NCI-H510A treated with DMSO at 0.1 percent for 48 hours (cell line): ENCODE results near the gene TTC7B.
A peak's percentile ranks its signal among the peaks of the same experiment; 100 is the strongest.

Experiments used
- DNase-seq: peaks from one replicate; lab custom pipeline; 2025; lab: John Stamatoyannopoulos, UW

Gene TTC7B

DNA sequence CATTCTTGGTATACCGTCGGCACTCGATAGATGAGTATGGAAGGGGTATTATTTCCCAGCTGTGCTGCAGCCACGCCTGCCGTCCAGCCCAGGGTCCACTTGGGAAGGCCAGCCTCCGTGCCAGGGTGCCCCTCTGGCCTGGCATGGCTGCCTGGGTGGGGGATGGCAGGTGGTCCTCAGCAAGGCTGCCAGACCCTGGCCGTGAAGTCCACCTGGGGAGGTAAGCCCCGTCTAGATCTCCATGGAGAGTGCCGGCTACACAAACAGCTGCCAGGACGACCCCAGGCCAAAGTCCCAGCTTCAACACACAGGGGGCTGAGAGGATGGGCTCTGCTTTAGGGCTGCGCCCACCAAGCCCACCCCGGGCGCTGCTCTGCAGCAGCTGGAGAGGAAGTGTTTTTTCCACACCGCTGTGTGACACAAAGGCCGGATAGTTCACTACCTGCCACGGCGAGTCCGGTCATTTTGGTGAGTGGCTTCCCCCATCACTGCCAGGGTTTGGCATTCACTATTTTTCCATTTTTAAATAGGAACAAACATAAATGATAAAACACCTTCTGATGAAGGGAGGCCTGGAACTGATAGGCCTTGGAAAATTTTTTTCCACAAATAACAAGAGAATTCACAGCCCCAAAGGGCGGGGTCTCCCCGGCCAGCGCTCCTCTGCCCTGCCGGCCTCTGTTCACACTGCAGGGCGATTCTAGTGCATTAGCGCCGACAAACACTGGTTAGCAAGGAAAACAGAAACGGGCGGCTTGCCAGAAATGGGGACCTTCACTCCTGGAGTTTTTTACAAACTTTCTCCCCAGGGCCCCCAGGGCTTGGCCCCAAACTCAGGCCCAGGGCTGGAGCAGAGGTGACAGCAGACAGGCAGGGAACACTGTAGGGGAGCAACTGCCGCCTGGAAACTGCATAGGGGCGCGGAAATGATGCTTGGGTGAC, 257.9 kb downstream of the TTC7B start:
- DNase-seq: no peak

GRCh38 chr14:90557516-90557915, 258.7 kb downstream of the TTC7B start:
- no peak for DNase-seq

DNA sequence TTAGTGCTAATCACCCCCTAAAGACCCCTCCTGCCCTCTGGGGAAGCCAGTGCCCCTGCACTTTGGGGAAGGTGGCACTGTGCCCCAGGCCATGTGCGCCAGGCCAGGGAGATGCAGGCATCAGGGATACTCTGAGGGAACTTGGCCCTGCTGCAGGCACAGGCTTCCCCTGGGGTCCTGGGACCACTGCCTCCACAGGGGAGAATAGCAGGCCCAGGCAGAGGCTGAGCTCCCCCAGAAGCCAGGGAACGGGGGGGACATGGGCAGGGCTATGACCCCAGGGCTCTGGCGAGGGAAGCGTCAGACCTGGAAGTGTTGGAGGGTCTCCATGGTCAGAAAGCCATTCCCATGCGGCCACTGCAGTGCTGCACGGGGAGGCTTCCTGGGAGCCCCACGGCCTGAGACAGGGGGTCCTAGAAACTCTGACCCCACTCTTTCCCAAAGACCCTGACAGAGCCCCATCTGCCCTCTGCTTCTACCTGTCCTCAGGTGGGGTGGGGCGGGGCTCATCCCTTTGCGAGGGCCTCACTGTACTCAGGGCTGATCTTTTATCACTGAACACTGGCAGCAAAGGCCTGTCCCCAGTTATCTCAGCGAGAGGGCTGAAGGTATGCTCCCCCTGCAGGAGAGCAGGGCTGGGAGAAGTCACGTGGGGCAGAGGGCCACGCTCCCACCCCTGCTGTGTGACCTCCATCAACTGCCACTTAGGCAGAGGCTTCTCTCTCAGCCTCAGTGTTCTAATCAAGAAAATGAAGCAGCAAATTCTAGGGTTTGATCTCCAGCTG, 259.4 kb downstream of the TTC7B start:
- DNase-seq: no peak

GRCh38 chr14:90556012-90556477, 260.2 kb downstream of the TTC7B start:
- DNase-seq: peak; percentile 68

DNA sequence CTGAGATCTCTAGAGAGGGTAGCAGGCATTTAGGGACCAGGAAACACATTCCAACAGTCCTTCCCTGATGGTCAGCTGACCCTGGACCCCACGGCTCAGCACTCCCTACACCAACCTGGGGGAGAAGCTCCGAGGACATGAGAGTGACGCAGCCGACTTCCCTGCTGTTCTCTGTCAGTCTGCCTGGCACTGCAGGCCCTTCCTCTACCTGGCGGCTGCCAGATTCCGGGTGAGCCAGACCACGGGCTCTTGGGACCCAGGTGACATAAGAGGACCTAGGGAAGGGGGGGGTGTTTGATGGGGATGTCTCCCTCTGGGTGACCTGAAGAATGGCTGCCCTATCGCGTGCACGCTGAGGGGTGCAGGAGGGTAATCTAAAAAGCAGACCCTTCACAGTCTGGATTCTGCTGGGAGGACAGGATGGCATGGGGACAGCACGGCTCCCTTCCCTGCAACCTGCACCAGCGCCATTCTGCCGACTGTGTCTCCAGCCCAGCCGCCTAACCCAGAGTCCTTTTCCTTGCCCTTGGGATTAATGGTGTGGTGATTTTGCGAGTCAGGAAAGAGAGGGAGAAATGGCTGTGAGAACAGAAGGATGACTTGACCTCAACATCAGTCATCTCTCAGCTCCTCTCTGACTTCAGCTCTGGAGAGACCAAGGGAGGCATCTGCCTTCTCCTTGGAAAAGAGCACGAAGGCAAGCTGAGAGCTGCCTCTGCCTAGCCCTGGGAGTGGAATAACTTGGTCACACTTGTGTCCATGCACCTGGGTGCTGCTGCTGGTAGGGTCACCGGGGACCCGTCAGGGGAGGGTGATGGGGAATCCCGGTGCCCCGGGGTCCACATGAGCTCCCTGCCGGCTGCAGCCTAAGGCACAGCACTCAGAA, 260.9 kb downstream of the TTC7B start:
- no peak for DNase-seq

GRCh38 chr14:90554341-90554740, 261.9 kb downstream of the TTC7B start:
- DNase-seq: no peak

GRCh38 chr14:90553921-90554336, 262.3 kb downstream of the TTC7B start:
- DNase-seq: no peak

DNA sequence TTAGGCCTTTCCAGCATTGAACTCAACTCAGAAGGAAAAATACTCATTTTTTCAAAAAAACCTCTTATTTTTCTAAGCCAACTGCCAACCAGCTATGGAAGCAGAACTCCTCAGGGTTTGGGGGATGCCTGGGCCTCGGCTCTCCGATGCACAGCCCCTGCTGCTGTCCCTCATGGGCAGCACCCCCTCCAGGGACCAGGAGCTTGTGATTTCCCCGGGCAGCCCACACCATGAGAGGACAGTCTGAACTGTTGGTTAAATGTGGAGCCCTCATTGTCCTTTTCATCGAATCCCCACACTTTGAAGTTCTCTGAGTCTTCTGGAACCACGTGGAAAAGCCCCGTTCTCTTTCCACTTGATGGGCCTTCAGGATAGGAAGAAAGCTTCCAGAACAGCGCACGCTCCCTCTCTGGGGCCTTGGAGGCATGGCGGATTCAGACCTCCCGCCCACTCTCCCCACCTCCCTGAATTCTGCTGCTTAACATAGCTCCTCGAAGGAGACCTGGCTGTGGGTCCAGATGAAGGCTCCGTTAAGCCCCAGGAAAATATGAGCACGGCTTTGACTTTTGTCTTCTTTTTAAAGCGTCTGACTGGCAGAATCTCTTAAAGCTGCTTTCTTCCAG, 262.8 kb downstream of the TTC7B start:
- no peak for DNase-seq

- DNase-seq: no peak
These were observed 263.5 kb downstream of the TTC7B start for GRCh38 chr14:90552465-90553297.

DNA sequence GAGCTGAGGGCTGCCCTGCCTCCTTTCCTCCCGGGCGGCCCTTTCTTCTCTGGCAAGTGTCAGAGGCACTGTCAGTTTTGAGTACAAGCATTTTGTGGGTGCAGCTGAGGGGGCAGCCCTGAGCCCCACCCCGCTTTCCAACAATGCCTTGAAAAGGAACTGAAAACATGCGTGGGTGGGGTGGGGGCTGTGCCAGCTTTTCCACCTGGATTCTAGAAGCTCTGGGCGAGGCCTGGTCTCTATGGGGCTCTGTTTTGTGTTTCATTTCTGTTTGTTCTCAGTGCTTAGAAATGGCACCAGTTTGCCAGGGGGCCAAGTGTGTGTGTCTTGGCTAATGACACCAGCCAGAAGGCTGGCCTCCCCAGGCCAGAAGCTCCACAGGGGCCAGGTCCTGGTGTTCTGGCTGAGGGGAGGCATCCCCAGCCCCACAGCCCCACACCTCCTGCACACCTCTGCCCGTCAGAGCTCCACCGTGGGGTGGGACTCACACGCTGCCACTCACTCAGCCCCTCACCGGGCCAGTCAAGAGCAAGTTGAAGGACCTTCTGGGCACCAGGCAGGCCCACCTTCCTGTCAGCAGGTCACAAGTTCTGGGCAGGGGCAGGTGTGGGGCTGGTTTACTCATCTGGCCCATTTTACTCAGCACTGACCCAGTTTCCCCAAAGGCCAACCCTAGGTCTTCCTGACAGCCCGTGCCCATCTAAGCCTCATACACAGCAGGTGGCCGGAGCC, 264.3 kb downstream of the TTC7B start:
- no peak for DNase-seq

DNA sequence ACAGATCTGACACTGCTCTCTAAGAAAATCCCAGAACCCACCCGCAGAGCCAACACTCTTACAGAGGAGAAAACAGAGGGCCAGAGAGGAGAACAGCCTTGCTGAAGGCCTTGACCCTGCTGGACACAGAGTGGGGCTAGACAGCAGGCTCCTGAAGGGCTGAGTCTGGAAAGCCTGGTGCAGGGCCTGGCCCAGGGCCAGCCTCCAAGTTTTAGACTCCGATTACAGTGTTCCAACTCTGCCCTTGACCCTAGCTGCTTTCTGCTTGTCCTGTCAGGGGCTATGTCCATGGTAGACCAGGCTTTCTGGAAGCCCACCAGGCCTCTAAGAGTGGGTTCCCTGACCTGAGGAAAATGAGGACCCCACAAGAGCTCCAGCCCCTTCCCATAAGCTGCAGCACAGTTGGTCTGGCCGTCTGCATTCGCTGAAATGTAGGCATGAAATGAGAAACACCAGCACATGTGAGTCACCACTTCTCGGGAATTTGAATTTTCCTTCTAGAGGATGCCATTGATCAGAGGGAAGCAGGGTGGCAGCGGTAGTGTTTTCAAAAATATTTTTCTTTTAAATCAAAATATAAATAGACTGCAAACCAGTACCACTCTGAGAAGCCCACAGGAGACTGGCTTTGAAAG, 265.0 kb downstream of the TTC7B start:
- no peak for DNase-seq

DNA sequence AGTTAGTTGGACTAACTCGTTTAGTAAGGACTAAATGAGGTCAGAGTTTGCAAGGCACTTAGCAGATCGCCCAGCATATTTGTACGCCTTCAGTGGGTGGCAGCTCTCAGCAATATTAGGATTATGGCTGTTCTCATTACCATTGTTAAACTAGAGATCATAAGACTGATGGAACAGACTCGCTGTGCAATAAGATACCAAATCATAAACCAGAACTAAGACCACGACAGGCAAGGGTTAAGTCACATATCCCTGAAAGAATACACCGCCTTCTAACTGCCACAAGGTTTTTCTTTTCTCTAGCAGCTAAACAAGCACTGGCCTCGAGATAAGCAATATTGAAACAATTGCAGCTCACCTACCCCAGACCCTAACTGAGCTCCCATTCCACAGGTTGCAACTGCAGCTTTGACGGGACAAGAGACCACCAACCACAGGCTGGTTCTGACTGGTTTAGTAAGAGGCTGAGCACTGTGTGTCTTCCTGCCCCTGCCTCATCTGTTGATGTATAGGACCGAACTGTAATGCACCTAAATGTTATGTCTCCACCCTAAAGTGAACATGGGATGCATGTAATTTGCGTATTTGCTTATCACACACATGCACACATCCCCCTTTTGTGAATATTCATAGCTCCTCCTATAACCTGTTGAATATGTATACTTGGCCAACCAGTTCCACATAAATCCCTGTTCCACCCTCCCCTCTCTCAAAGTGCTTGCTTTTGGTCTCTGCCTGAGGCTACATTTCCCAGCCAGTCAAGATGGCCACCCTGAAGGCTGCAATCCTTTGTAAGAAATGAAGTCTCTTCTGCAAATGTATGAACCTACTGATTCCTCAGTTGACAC, 266.2 kb downstream of the TTC7B start:
- no peak for DNase-seq

DNA sequence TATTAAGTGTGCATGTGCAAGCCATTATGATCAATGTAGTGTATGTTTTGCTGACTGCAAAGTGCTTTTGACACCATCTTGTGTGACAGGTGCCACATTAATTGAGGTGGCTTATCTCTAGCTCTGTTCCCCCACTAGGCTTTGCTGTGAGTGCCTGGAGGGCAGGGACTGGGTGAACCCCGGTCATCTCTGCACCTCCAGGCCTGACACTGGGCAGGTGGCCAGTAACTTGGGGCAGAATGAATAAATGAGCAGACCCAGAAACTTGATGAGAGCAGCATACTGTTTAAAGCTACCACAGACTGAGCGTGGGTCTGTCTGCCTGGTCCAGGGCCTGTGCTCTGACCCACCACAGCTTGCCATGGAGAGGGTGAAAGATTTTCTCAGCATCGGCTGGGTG, 267.8 kb downstream of the TTC7B start:
- no peak for DNase-seq

DNA sequence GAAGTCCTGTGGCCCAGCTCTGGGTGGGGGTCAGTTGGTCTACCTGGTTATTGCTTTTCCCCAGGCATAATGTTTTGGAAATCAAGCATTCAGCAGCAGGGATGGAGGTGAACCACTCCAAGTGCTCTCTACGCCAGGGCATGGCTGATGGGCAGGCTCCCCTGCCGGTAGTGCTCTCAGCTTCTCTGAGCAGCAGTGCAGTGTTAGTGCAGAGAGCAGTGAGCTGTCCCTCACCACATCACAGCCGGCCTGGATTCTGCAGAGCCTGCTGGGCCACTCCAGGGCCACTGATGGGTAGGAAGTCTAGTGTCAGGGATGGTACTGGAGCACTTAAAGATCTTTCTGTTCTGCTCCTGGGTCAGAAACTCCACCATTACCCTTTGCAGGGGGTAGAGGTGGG, 268.3 kb downstream of the TTC7B start:
- DNase-seq: peak; percentile 50

GRCh38 chr14:90547250-90547649, 269.0 kb downstream of the TTC7B start:
- no peak for DNase-seq

DNA sequence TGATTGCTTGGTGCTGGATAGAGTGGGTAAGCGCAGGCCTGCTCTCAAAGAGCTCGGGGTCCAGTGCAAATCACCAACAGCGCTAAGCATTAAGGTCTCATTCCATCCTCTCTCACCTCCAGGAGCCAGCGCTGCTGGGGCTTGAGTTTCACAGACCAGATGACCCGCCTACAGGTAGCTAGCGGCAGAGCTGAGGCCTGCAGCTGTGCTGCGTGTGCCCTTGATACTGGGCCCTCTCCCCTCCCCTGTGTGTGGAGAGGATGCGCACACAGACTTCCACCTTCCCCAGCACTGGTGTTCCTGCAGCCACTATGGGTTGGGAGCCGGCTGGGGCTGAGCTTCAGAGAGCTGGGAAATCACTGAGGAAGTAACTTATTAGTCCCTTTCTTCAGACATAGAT, 269.5 kb downstream of the TTC7B start:
- DNase-seq: peak; percentile 87

GRCh38 chr14:90545966-90546751, 270.1 kb downstream of the TTC7B start:
- DNase-seq: peak; percentile 13

DNA sequence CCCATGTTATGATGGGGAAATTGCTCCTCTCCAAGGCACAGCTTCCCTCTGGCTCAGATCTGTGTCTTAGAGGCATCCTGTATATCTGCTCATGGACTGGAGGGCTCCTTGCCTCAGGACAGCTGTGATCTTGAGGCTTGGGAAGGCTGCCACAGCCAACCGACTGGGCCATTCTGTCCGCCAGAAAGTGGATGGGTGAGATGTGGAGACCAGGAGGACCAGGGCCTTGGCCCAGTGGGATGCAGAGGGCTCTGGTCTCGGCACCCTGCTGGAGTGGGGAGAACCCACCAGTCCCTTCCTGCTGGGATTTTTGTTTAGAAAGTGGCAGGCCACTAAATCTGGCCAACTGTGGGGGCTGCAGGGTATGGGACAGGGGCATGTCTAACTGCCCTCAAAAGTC, 270.8 kb downstream of the TTC7B start:
- DNase-seq: no peak
